NCI-H748 (cell line): ENCODE measurements around the gene KRTAP5-9.
A peak's percentile ranks its signal among the peaks of the same experiment; 100 is the strongest.
"Not testable (repeated sequence)": the region's sequence is repeated elsewhere in the genome, so short reads cannot be mapped to it uniquely, and the experiment has no call there.

Experiments
- DNase-seq: peaks from one replicate; lab custom pipeline; 2025; ENCODE audit not compliant: unreplicated experiment; lab: John Stamatoyannopoulos, UW

The KRTAP5-9 gene

GRCh38 chr11:71548120-71548519 is at the start of gene KRTAP5-9:
Gene KRTAP5-9 (plus strand): TSS chr11:71548420. CDS start chr11:71548658, 238 bp downstream.
- no peak for DNase-seq

GRCh38 chr11:71499125-71499524 is 49.1 kb upstream of the KRTAP5-9 start:
- DNase-seq: no peak

DNA sequence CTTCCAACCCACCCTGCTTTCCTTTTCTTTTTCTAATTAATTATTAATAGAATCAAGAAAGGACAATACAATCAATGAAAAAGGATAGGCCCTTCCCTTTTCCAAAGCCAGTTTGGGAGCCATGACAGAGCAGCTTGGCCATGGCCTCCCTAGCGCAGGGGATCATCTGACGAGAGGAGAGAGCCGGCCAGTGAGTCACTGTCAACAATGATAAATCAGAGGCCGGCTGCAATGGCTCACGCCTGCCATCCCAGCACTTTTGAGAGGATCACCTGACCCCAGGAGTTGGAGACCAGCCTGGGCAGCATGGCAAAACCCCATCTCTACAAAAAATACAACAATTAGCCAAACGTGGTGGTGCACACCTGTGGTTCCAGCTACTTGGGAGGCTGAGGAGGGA is 48.7 kb upstream of the KRTAP5-9 start:
- DNase-seq: no peak

DNA sequence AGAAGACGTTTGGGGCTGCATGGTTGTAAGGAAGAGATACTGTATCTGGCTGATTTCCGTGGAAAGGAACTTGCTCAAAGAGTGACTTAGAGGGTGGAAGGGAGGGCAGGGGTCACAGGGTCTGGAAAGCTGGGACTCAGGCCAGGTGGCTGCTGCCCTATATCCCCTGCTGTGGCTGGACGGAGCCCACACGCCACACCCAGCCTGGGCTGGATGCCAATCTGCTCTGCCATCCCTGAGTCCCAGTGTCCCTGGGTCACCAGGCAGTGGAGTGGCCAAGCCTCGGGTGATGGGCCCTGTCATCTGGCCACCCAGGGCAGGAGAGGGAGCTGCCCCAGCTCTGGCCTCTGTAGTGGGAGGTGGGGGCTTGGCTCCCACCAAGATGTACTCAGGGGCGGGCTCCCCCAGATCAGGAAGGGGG is 47.6 kb upstream of the KRTAP5-9 start:
- no peak for DNase-seq

GRCh38 chr11:71501071-71501985 is 46.9 kb upstream of the KRTAP5-9 start:
- DNase-seq: no peak

DNA sequence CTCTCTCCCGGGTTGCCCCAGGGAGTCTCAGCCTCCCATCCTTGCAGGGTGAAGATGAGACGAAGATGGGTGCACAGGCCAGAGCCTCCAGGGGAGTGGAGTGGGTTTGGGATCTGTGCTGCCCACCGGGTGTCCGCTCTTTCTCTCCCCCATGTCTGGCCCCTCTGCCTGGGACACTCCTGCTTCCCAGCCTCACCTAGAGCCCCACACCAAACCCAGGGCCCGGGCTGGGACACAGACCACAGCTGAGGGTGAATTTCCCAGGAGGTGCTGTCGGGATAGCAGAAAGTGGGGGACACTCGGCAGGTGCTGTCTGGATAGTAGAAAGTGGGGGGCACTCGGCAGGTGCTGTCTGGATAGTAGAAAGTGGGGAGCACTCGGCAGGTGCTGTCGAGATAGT is 46.2 kb upstream of the KRTAP5-9 start:
- DNase-seq: no peak

- DNase-seq: no peak
These were observed 45.3 kb upstream of the KRTAP5-9 start for GRCh38 chr11:71502871-71503435.

DNA sequence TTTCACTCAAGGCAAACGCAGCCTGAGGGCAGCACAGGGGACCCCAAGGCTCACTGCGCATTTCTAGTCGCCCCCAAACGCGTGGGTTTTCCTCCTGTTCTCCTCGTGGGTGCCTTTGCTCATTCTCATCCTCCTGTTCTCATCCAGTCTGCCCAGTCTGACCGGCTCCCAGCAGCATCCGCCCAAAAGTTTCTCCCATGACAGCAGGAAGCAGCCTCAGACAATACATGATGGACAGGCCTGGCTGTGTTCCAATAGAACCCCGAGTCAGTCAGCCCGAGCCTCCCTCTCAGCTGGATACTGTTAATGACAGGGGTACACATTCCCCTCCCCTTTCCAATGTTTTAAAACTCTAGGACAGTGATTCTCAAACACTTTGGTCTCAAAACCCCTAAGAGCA is 43.7 kb upstream of the KRTAP5-9 start:
- peak; percentile 82 for DNase-seq

DNA sequence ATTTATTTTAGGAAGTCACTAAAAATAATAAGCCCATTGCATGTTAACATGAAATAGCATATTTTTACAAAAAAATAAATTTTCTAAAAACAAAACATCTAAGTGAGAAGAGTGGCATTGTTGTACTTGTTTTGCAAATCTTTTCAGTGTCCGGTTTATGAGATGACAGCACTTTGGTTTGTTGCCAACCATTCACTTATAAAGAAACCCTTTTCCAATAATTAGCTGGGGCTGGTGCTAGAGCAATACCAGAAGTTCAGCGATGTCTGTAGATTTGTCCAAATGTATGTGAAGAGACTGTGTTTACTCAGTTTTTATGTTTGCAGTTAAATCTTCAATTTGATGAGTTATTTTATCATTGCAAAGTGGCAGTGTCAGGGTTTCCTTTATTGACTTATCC is 43.2 kb upstream of the KRTAP5-9 start:
- DNase-seq: peak; percentile 76

DNA sequence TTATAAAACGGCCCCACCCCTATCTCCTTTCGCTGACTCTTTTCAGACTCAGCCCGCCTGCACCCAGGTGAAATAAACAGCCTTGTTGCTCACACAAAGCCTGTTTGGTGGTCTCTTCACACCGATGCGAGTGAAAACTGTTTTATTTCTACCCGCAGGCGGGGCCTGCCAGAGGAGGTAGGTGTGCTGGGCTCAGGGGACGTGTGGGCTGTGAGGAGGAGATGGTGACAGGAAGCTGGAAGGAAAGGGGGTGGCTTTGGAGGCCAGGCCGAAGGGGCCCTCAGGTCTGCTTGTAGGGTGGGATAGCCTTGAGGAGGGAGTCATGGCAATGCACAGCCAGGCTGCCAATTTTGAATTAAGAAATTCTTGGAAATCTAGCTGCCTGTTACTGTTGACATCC is 42.4 kb upstream of the KRTAP5-9 start:
- DNase-seq: no peak

DNA sequence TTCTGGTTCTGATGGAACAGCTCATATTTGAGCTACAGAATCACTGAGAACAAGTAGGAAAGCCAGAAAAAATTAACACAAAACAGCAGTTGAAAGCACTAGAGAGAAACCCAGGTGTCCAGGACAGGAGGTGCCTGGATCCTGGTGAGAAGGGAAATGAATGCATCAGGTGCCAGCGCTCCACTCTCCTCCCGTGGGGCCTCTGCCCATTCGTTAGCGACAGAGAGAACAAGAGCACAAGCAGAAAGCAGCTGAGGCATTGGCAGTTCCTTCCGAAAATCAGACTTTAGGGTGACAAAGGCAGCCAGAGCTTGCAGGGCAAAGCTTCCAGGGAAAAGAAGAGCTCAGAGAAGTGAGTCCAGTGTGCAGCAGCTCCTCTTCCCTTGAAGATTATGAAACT is 41.1 kb upstream of the KRTAP5-9 start:
- DNase-seq: no peak

DNA sequence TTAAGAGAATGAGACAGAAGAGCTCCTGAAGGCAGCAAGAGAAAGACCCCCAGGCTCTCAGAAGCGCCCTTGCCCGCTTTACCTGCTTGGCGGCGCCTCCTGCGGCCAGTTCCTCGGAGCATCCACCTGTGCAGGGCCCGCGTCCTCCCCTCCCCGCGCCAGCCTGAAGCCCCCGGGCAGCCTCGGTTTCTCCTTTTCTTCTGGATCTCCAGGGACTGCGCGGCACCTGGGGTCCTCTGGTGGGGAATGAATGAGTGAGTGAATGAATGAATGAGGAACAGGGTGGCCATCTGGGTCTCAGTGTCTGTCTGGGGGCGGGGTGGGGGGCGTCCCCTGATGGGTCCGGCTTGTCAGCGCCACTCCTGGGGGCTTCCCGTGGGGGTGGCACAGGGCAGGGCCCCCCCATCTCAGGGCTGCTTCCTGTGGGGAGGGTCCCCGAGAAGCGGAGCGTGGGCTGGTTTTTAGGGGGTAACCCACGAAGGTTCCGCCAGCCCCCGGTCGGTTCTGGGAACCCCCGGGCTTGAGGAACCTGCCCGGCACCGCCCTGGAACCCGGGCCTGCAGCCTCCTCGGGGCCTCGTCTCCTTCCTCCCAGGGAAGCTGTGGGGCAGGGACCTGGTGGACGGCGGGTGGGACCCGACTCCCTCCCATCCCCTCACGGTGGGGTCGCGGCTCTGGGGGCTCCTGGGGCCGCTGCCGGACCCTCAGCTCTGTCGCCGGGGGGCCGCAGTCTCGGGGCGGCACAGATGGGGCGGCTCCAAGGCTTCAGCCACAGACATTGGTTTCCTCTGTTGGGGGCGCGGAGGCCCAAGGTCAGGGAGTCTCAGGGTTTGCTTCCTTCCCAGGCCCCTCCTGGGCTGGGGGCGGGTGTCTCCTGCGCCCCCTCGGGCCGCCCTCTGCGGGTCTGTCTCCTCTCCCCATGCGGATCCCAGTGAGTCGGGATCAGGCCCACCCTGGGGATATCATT is 29.4 kb upstream of the KRTAP5-9 start:
- DNase-seq: no peak

- DNase-seq: no peak
These were observed 28.7 kb upstream of the KRTAP5-9 start for GRCh38 chr11:71519546-71519945.

GRCh38 chr11:71525188-71525937 is 22.9 kb upstream of the KRTAP5-9 start:
- DNase-seq: no peak

DNA sequence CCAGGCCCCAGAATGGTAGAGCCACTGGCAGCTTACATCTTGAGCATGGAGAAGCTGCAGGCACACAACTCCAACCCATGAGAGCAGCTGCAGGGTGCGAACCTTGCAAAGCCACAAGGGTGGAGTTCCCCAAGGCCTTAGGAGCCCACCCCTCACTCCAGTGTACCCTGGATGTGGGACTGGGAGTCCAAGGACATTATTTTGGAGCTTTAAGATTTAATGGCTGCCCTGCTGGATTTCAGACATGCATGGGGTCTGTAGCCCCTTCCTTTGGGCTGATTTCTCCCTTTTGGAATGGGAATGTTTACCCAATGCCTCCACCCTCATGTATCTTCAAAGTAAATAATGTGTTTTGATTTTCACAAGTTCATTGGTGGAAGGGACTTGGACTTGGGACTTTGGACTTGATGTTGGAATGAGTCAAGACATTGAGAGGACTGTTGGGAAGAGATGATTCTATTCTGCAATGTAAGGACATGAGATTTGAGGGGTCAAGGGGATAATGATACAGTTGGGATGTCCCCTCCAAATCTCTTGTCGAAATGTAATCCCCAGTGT is 22.2 kb upstream of the KRTAP5-9 start:
- DNase-seq: no peak

- DNase-seq: not testable (repeated sequence)
These were observed 21.2 kb upstream of the KRTAP5-9 start, which contains the start of gene KRTAP5-7 for GRCh38 chr11:71526796-71527575. Gene KRTAP5-7 (plus strand): TSS chr11:71527267. CDS start chr11:71527301, 34 bp downstream.

GRCh38 chr11:71527576-71528210 is 20.5 kb upstream of the KRTAP5-9 start:
- DNase-seq: no peak

DNA sequence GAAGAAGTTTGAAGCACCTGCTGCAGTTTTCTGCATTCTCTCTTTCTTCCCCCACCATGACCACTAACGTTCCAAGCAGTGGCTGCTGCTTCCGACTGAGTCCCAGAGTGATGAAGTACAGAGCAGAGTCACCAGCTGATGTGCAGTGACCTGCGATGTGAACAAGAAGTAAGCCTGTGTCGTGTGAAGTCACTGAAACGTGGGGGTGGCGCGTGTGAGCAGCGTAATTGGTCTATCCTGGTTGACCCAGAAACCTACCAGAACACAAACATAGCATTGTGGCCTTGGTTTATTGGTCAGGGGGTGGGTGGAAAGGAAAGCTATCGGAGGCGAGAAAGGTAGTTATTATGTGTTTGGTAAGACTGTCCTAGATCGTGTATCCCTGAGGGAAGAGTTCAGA is 17.6 kb upstream of the KRTAP5-9 start:
- no peak for DNase-seq

DNA sequence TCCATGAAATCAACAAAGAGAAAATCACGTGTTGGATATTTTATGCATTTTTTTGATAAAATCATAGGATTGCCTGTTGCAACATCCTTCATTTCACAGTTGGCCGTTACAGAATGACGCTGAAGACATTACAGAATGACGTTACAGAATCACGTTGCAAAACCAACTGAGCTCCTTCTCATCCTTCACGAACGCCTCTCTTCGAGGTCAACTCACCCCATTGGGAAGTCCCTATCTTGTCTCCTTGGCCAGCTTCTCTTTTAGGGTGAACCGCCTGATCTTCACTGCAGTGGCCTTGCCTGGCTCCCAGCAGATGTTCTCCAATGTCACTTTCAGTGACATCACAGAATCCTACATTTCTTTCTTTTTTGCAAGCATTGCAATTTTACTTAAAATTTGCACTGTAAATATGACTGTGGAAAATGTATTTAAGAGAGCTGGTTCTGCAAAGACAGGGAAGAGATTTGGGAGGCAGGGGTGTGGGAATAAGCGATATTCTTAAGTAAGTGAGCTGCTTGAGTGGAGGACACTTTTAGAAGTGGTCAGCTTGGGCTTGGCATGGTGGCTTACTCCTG is 16.1 kb upstream of the KRTAP5-9 start:
- no peak for DNase-seq
